Kidney (tissue), 14 donors: ENCODE measurements around the gene RPP14. TPM values are rescaled to one million over a fixed set of nuclear protein-coding genes. Genes with fewer than 3 reads are reported as not detected.

Experiments
- DNase-seq, 5 donors: peaks; one replicate each; pipeline ENCODE4 v3.0.0-alpha.2; 2013 to 2020
- FAIRE-seq: peaks from 2 replicates; lab custom pipeline; 2012; peaks lifted over from hg19 to GRCh38; lab: Jason Lieb, UNC
- H3K27ac ChIP-seq, 2 donors: one replicate each; pipeline ENCODE4 v1.7.0; 2013; ENCODE audit warnings: low read depth in 2 of 2, low read length in 2 of 2, inconsistent platforms in 1 of 2
- H3K27me3 ChIP-seq: one replicate; pipeline ENCODE4 v1.7.1; 2013; ENCODE audit warnings: low read length, inconsistent platforms; ENCODE audit not compliant: control insufficient read depth, insufficient read depth
- H3K36me3 ChIP-seq, 3 donors: one replicate each; pipeline versions ENCODE4 v1.7.0 to v1.7.1; 2013; ENCODE audit warnings: low read length in 3 of 3, control low read depth in 1 of 3, inconsistent platforms in 1 of 3; ENCODE audit not compliant: insufficient read depth in 3 of 3, control insufficient read depth in 2 of 3
- H3K4me1 ChIP-seq, 3 donors: one replicate each; pipeline versions ENCODE4 v1.7.0 to v1.7.1; 2013; ENCODE audit warnings: low read length in 3 of 3, inconsistent platforms in 1 of 3, low read depth in 1 of 3; ENCODE audit not compliant: control insufficient read depth in 2 of 3, insufficient read depth in 2 of 3
- H3K4me3 ChIP-seq, 3 donors: one replicate each; pipeline versions ENCODE4 v1.7.0 to v1.8.1; 2013; ENCODE audit warnings: low read length in 3 of 3, control low read depth in 1 of 3, inconsistent platforms in 1 of 3
- H3K9ac ChIP-seq, 3 donors: one replicate each; pipeline versions ENCODE4 v1.7.0 to v1.7.1; 2013; ENCODE audit warnings: low read length in 3 of 3, control low read depth in 1 of 3, inconsistent platforms in 1 of 3
- H3K9me3 ChIP-seq, 3 donors: one replicate each; pipeline versions ENCODE4 v1.7.0 to v1.7.1; 2013; ENCODE audit warnings: low read length in 3 of 3, control low read depth in 1 of 3, inconsistent platforms in 1 of 3; ENCODE audit not compliant: control insufficient read depth in 2 of 3, insufficient read depth in 1 of 3
- CTCF ChIP-seq: IDR thresholded peaks from 3 replicates; pipeline ENCODE4 v1.5.1; 2012; ENCODE audit warnings: mild to moderate bottlenecking, moderate library complexity, borderline replicate concordance; ENCODE audit not compliant: insufficient read depth; ENCODE audit errors: extremely low read depth
- intact Hi-C: fragments of 100-400 bp; cut with DNase I; formaldehyde crosslinking; loops from one replicate; pipeline ENCODE4 v1.11.1; 2022
- polyA plus RNA-seq: library from polyadenylated mRNA; stranded (reverse); fragments of 350-450 nt; fragmentation: Illumina TruSeq; extraction: RNeasy Lipid Tissue Mini Kit (QIAGEN cat#74804); gene quantifications from one replicate; pipeline ENCODE4 v1.2.3, GENCODE V29; 2014; ENCODE audit warnings: low read depth, low replicate concordance; ENCODE audit not compliant: insufficient read depth
- total RNA-seq: library from RNA; stranded (reverse); fragmentation: NEBNext Ultra II Directional; extraction: Animal tissue kit (Norgen Biotek cat#: 25700); gene quantifications from one replicate; pipeline ENCODE4 v1.2.1, GENCODE V29; 2021
- donor health status: control.
- donor health status: control.
- donor health status: control.
- donor health status: control.
- donor health status: control.
- donor health status: DM: yes; HTN: yes; CAD: no.
- donor health status: Normal renal cell carcinoma (clear cell type).

RPP14 gene
- total and polyA plus RNA-seq, 2 donors from 2014 or later, result 12.0 to 14.9 TPM

GRCh38 chr3:58340594-58341244, 34.7 kb downstream of the RPP14 start:
- peak overlapping the region in 1 of 3 donors; percentile 15 for H3K9ac ChIP-seq
- DNase-seq, result no peak
- TF ChIP-seq CTCF, result no peak
- FAIRE-seq, result no peak
- no peak overlapping the region for H3K4me3 ChIP-seq
- H3K4me1 ChIP-seq, result peaks cover 0 to 16% (median 10%) of the 10 kb centered on the region in 3 donors
- intact Hi-C loops, result no loop called here
- no peaks in the 10 kb centered on the region for H3K27me3 ChIP-seq
- no peaks in the 10 kb centered on the region for H3K9me3 ChIP-seq
- peaks cover 0 to 3% (median 2%) of the 10 kb centered on the region in 3 donors for H3K36me3 ChIP-seq
- no peak overlapping the region for H3K27ac ChIP-seq

- Histone ChIP-seq H3K4me3 (no peak overlapping the region), H3K9ac (no peak overlapping the region), H3K27me3 (no peaks in the 10 kb centered on the region), H3K36me3 (peaks cover 0 to 3% (median 2%) of the 10 kb centered on the region in 3 donors), H3K27ac (no peak overlapping the region), H3K9me3 (no peaks in the 10 kb centered on the region), H3K4me1 (peaks cover 0 to 16% (median 10%) of the 10 kb centered on the region in 3 donors)
- TF ChIP-seq CTCF, result no peak
- intact Hi-C loops, result no loop called here
- FAIRE-seq (no peak), DNase-seq (no peak)
Observed at GRCh38 chr3:58341376-58341775, 35.3 kb downstream of the RPP14 start.

- H3K4me1 ChIP-seq, result peaks cover 0 to 16% (median 10%) of the 10 kb centered on the region in 3 donors
- no peak for TF ChIP-seq CTCF
- H3K9ac ChIP-seq, result no peak overlapping the region
- H3K4me3 ChIP-seq, result no peak overlapping the region
- FAIRE-seq (no peak), DNase-seq (no peak)
- intact Hi-C loops, result no loop called here
- no peaks in the 10 kb centered on the region for H3K9me3 ChIP-seq
- peaks cover 0 to 2% (median 0%) of the 10 kb centered on the region in 3 donors for H3K36me3 ChIP-seq
- no peaks in the 10 kb centered on the region for H3K27me3 ChIP-seq
- peak overlapping the region in 1 of 2 donors; percentile 20 for H3K27ac ChIP-seq
Observed at GRCh38 chr3:58342676-58343075, 36.6 kb downstream of the RPP14 start.

GRCh38 chr3:58345457-58345856, 39.4 kb downstream of the RPP14 start:
- DNase-seq (no peak), FAIRE-seq (no peak)
- Histone ChIP-seq H3K9ac (no peak overlapping the region), H3K4me1 (peaks cover 0 to 22% (median 14%) of the 10 kb centered on the region in 3 donors), H3K4me3 (no peak overlapping the region), H3K27me3 (no peaks in the 10 kb centered on the region), H3K9me3 (no peaks in the 10 kb centered on the region), H3K36me3 (peaks cover 0 to 2% (median 0%) of the 10 kb centered on the region in 3 donors), H3K27ac (no peak overlapping the region)
- no peak for TF ChIP-seq CTCF
- intact Hi-C loops, result no loop called here
